ENCODE results near the gene PYGB. TPM values are rescaled to one million over a fixed set of nuclear protein-coding genes. Genes with fewer than 3 reads are reported as not detected.
A peak's percentile ranks its signal among the peaks of the same experiment; 100 is the strongest.

The PYGB gene
- total RNA-seq, 2 donors from 2014 or later: 34.8 to 42.8 TPM

GRCh38 chr20:25273541-25274358 is 25.9 kb downstream of the PYGB start:
- Histone ChIP-seq H3K36me3 (replicated peaks in 1 of 2; ENCODE audit: insufficient read depth in 1 of 2, low read depth in 2 of 2) (peaks cover 0 to 26% of the 10 kb centered on the region in 2 donors), H3K4me1 (no peaks in the 10 kb centered on the region)

GRCh38 chr20:25274481-25274880 is 26.6 kb downstream of the PYGB start:
- 95 to 96% methylated on average over 17 to 20 of the region's 20 CpGs for WGBS, 2 donors
- no peak overlapping the region for H3K4me3 ChIP-seq
- no peak for TF ChIP-seq POLR2A (IDR thresholded peaks at IDR 0.05)
- TF ChIP-seq CTCF (IDR thresholded peaks at IDR 0.05): no peak
- H3K27ac ChIP-seq: no peak overlapping the region
- H3K4me1 ChIP-seq: no peaks in the 10 kb centered on the region
- DNase-seq: peak in 3 of 4 donors; percentile 1 to 10 (median 9)
- no peak for ATAC-seq
- no peaks in the 10 kb centered on the region for H3K9me3 ChIP-seq
- intact Hi-C loops (cut with DNase I): no loop called here
- no peaks in the 10 kb centered on the region for H3K27me3 ChIP-seq
- H3K36me3 ChIP-seq (replicated peaks in 1 of 2; ENCODE audit: insufficient read depth in 1 of 2, low read depth in 2 of 2): peaks cover 0 to 26% of the 10 kb centered on the region in 2 donors

More at GRCh38 chr20:25273541-25274358, 25.9 kb downstream of the PYGB start:
- H3K27ac ChIP-seq: no peak overlapping the region
- 89 to 95% methylated on average over 19 to 20 of the region's 20 CpGs for whole genome bisulfite sequencing, 2 donors
- no peaks in the 10 kb centered on the region for H3K9me3 ChIP-seq
- no peak overlapping the region for H3K4me3 ChIP-seq
- ATAC-seq (no peak), DNase-seq (no peak)
- intact Hi-C loops (cut with DNase I): no loop called here
- TF ChIP-seq POLR2A (IDR thresholded peaks at IDR 0.05) (no peak), CTCF (IDR thresholded peaks at IDR 0.05) (no peak)
- H3K27me3 ChIP-seq: no peaks in the 10 kb centered on the region

- Histone ChIP-seq H3K36me3 (replicated peaks in 1 of 2; ENCODE audit: insufficient read depth in 1 of 2, low read depth in 2 of 2) (peaks cover 0 to 26% of the 10 kb centered on the region in 2 donors), H3K4me3 (no peak overlapping the region), H3K27ac (no peak overlapping the region), H3K9me3 (no peaks in the 10 kb centered on the region), H3K27me3 (no peaks in the 10 kb centered on the region), H3K4me1 (peaks cover 4% of the 10 kb centered on the region)
- intact Hi-C loops (cut with DNase I): no loop called here
- WGBS, 2 donors: 92 to 93% methylated on average over 29 of the region's 32 CpGs
- peak in 3 of 4 donors; percentile 1 to 12 (median 10) for DNase-seq
- TF ChIP-seq CTCF (IDR thresholded peaks at IDR 0.05): no peak
- no peak for TF ChIP-seq POLR2A (IDR thresholded peaks at IDR 0.05)
- no peak for ATAC-seq
Measured at GRCh38 chr20:25274891-25275812, 27.3 kb downstream of the PYGB start.

- Histone ChIP-seq H3K27ac (no peak overlapping the region), H3K9me3 (no peaks in the 10 kb centered on the region), H3K27me3 (no peaks in the 10 kb centered on the region), H3K4me1 (peaks cover 8% of the 10 kb centered on the region), H3K36me3 (replicated peaks in 1 of 2; ENCODE audit: insufficient read depth in 1 of 2, low read depth in 2 of 2) (peaks cover 1 to 24% of the 10 kb centered on the region in 2 donors), H3K4me3 (no peak overlapping the region)
- ATAC-seq (no peak), DNase-seq (peak; percentile 1 to 10 (median 3))
- WGBS, 2 donors: 96% methylated on average over 16 to 19 of the region's 20 CpGs
- no peak for TF ChIP-seq CTCF (IDR thresholded peaks at IDR 0.05)
- no peak for TF ChIP-seq POLR2A (IDR thresholded peaks at IDR 0.05)
- intact Hi-C loops (cut with DNase I): no loop called here
Measured at GRCh38 chr20:25275813-25276532, 28.1 kb downstream of the PYGB start.

Data from body of pancreas (tissue), 4 donors.